ENCODE measurements around the gene TEX22. TPM values are rescaled to one million over a fixed set of nuclear protein-coding genes. Genes with fewer than 3 reads are reported as not detected.

TEX22 gene
- total and polyA plus RNA-seq, 2 experiments from 2014 or later: 0.21 TPM

DNA sequence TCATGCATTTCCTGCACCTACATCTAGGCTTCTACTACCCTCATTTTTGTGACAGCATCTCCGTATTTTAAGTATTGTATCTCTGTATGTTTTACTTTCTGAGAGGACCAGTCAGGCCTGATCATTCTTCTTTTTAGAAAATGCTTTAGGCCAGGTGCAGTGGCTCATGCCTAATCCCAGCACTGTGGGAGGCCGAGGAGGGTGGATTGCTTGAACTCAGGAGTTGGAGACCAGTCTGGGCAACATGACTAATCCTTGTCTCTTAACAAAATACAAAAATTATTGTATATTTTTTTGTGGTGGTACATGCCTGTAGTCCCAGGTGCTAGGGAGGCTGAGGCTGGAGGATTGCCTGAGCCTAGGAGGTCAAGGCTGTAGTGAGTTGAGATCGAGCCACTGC, 46.9 kb upstream of the TEX22 start:
- Histone ChIP-seq H4K20me1 (replicated peaks; ENCODE audit: insufficient read depth) (peaks cover 4% of the 10 kb centered on the region), H3K9me2 (ENCODE audit: insufficient read depth) (no peaks in the 10 kb centered on the region), H3K79me2 (replicated peaks; ENCODE audit: insufficient read depth) (peaks cover 3% of the 10 kb centered on the region; the same call in 1 of the 2 replicates), H2AFZ (no peak overlapping the region), H3F3A (replicated peaks; ENCODE audit: low read depth) (no peaks in the 10 kb centered on the region; the same call in 1 of the 2 replicates), H3K4me1 (ENCODE audit: insufficient read depth) (no peaks in the 10 kb centered on the region), H3K4me3 (no peak overlapping the region), H3K27me3 (ENCODE audit: insufficient read depth) (no peaks in the 10 kb centered on the region), H3K4me2 (no peak overlapping the region), H3K27ac (ENCODE audit: low read depth) (no peak overlapping the region), H3K36me3 (ENCODE audit: insufficient read depth) (no peaks in the 10 kb centered on the region)
- no peak overlapping the region; the same call in 1 of the 2 replicates for H3K27ac Mint-ChIP-seq
- no peaks in the 10 kb centered on the region; the same call in 1 of the 3 replicates for H3K9me3 Mint-ChIP-seq
- H3K4me3 Mint-ChIP-seq: no peak overlapping the region
- peaks cover 2% of the 10 kb centered on the region for H3K27me3 Mint-ChIP-seq (ENCODE audit: insufficient read depth, low read depth, poor library complexity)
- H3K4me1 Mint-ChIP-seq: peaks cover 2% of the 10 kb centered on the region; the same call in 1 of the 3 replicates
- no peak for DNase-seq (ENCODE audit: low spot score)
- H3K36me3 Mint-ChIP-seq (ENCODE audit: low read depth): no peaks in the 10 kb centered on the region
- TF ChIP-seq EZH2 (IDR thresholded peaks at IDR 0.05; ENCODE audit: low read depth, unreplicated experiment) (no peak), ZNF462 (CRISPR knock-in tag; IDR thresholded peaks at IDR 0.05) (no peak), STAT1 (IDR thresholded peaks at IDR 0.05; ENCODE audit: unreplicated experiment) (no peak), POLR2AphosphoS5 (IDR thresholded peaks at IDR 0.05; ENCODE audit: low read depth) (no peak), JUNB (IDR thresholded peaks at IDR 0.05; ENCODE audit: unreplicated experiment) (no peak), ZNF331 (CRISPR knock-in tag; IDR thresholded peaks at IDR 0.05; ENCODE audit: low read depth) (no peak), REST (IDR thresholded peaks at IDR 0.05; ENCODE audit: unreplicated experiment) (no peak), CTCF (conservative IDR thresholded peaks at IDR 0.05; ENCODE audit: low read depth in 2 of 2) (no peak), ZNF114 (CRISPR knock-in tag; IDR thresholded peaks at IDR 0.05) (no peak), EZH2phosphoT487 (IDR thresholded peaks at IDR 0.05; ENCODE audit: unreplicated experiment) (no peak), CREB1 (CRISPR knock-in tag; IDR thresholded peaks at IDR 0.05; ENCODE audit: low read depth) (no peak), NANOG (IDR thresholded peaks at IDR 0.05; ENCODE audit: borderline replicate concordance) (no peak)
- TF ChIP-seq, protein P1, sequence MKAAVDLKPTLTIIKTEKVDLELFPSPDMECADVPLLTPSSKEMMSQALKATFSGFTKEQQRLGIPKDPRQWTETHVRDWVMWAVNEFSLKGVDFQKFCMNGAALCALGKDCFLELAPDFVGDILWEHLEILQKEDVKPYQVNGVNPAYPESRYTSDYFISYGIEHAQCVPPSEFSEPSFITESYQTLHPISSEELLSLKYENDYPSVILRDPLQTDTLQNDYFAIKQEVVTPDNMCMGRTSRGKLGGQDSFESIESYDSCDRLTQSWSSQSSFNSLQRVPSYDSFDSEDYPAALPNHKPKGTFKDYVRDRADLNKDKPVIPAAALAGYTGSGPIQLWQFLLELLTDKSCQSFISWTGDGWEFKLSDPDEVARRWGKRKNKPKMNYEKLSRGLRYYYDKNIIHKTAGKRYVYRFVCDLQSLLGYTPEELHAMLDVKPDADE (IDR thresholded peaks at IDR 0.05): no peak
- no peak for ATAC-seq
